Stomach smooth muscle (tissue), 2 donors: ENCODE results near the gene TRHDE.
"Not testable (repeated sequence)": the region's sequence is repeated elsewhere in the genome, so short reads cannot be mapped to it uniquely, and the experiment has no call there.

Experiments
- H3K27ac ChIP-seq: one replicate; pipeline ENCODE4 v1.7.0; 2013; ENCODE audit warnings: mild to moderate bottlenecking, low read length, inconsistent platforms
- H3K27me3 ChIP-seq, 2 donors: one replicate each; pipeline ENCODE4 v1.7.0; 2013; ENCODE audit warnings: low read length in 2 of 2; ENCODE audit not compliant: insufficient read depth in 2 of 2, control insufficient read depth in 1 of 2
- H3K36me3 ChIP-seq, 2 donors: one replicate each; pipeline ENCODE4 v1.7.0; 2013; ENCODE audit warnings: low read length in 2 of 2; ENCODE audit not compliant: control insufficient read depth in 2 of 2, insufficient read depth in 2 of 2
- H3K4me1 ChIP-seq: one replicate; pipeline ENCODE4 v1.7.0; 2013; ENCODE audit warnings: low read length; ENCODE audit not compliant: control insufficient read depth, insufficient read depth
- H3K4me3 ChIP-seq, 2 donors: one replicate each; pipeline ENCODE4 v1.7.0; 2013; ENCODE audit warnings: low read length in 2 of 2
- H3K9ac ChIP-seq, 2 donors: one replicate each; pipeline ENCODE4 v1.7.0; 2013; ENCODE audit warnings: low read length in 2 of 2, mild to moderate bottlenecking in 1 of 2
- H3K9me3 ChIP-seq, 2 donors: one replicate each; pipeline ENCODE4 v1.7.0; 2013; ENCODE audit warnings: low read length in 2 of 2; ENCODE audit not compliant: control insufficient read depth in 2 of 2
- donor health status: healthy.
- donor health status: Pancreatic carcinoma.

Gene TRHDE

GRCh38 chr12:72605975-72606374, 333.8 kb downstream of the TRHDE start:
- no peaks in the 10 kb centered on the region for H3K4me1 ChIP-seq
- H3K27ac ChIP-seq = no peak overlapping the region
- no peak overlapping the region for H3K9ac ChIP-seq
- H3K4me3 ChIP-seq = no peak overlapping the region
- H3K27me3 ChIP-seq = no peaks in the 10 kb centered on the region
- H3K9me3 ChIP-seq = no peaks in the 10 kb centered on the region
- H3K36me3 ChIP-seq = no peaks in the 10 kb centered on the region

GRCh38 chr12:72610342-72610741, 338.2 kb downstream of the TRHDE start:
- H3K9me3 ChIP-seq = no peaks in the 10 kb centered on the region
- H3K36me3 ChIP-seq = no peaks in the 10 kb centered on the region
- no peaks in the 10 kb centered on the region for H3K27me3 ChIP-seq
- no peak overlapping the region for H3K27ac ChIP-seq
- H3K4me1 ChIP-seq = no peaks in the 10 kb centered on the region
- H3K9ac ChIP-seq = no peak overlapping the region
- no peak overlapping the region for H3K4me3 ChIP-seq

DNA sequence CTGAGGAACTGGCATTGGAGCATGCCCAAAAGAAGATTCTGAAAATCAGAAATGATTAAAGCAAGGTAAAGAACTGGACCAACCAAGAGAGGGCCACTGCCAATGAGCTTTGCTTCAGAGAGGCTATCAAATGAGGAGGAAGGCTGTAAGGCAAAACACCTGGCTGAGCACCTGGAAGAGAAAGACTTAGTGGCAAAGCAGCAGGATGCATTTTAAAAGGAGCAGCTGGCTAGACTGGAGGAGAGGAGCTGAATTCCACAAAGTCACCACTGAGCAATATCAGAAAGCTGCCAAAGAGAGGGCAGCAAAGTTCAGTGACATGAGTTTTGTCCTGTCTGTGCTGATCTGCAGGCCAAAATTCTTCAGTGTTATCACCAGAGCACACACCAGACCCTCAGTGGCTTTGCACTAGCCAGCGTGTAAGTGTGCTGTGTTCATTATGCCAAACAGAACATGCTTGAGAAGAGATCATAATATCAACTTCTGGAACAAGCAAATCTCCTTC, 338.7 kb downstream of the TRHDE start:
- Histone ChIP-seq H3K36me3 (no peaks in the 10 kb centered on the region), H3K27ac (no peak overlapping the region), H3K27me3 (no peaks in the 10 kb centered on the region), H3K9me3 (no peaks in the 10 kb centered on the region), H3K4me1 (no peaks in the 10 kb centered on the region), H3K4me3 (no peak overlapping the region), H3K9ac (no peak overlapping the region)

DNA sequence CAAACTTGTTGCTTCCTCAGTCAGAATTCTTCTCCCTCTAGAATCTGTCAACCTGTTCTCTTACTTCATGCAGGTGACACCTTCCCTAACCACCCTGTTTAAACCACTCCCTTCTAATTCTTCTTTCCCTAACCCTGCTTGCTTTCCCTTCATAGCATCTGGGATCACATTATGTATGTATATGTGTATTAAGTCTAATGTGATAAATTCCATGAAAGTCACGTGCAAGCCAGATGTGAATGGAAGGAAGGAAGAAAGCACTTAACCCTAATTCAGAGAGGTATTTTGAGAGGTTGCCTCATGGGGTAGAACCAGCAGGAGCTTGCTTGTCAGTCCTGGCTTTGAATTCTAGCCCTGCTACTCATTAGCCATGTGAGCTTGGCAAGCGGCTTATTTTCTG, 340.0 kb downstream of the TRHDE start:
- H3K9me3 ChIP-seq = no peaks in the 10 kb centered on the region
- H3K27ac ChIP-seq = no peak overlapping the region
- no peak overlapping the region for H3K4me3 ChIP-seq
- H3K4me1 ChIP-seq = no peaks in the 10 kb centered on the region
- no peak overlapping the region for H3K9ac ChIP-seq
- no peaks in the 10 kb centered on the region for H3K36me3 ChIP-seq
- H3K27me3 ChIP-seq = no peaks in the 10 kb centered on the region

DNA sequence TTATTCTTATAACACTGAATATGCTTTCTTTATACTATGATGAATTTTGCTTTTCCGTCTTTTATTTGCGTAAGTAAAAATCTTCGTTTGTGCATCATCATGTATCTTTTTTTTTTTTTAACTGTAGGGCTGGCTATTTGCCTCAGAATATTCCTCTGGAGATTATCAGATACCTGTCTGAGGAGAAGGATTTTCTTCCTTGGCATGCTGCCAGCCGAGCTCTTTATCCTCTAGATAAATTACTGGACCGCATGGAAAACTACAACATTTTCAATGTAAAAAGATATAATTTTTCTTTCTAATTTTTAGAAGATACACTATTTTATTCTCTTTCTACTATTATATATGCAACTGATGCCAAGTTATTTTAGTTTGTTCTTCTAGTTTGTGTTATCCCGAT, 346.6 kb downstream of the TRHDE start:
- Histone ChIP-seq H3K9ac (no peak overlapping the region), H3K4me3 (no peak overlapping the region), H3K27me3 (no peaks in the 10 kb centered on the region), H3K27ac (no peak overlapping the region), H3K36me3 (no peaks in the 10 kb centered on the region), H3K9me3 (no peaks in the 10 kb centered on the region), H3K4me1 (no peaks in the 10 kb centered on the region)

DNA sequence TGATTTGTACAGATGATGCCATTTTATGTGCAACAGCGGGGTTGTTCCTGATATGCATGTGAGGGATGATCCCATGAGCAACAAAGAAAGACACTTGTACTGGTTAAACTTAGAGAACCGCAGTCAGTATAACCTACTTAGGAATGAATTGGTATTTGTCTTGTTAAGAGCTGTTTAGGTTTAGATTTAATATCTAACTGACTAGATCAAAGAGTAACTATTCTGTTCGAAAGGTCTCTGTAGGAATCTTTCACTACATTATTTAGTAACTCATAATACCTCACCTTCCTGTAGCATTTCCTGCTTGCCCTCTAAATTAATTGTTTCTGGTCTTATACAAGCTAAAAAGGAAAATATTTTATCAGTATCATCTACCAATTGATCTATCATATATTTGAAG, 350.4 kb downstream of the TRHDE start:
- no peak overlapping the region for H3K27ac ChIP-seq
- no peak overlapping the region for H3K9ac ChIP-seq
- H3K27me3 ChIP-seq = no peaks in the 10 kb centered on the region
- no peaks in the 10 kb centered on the region for H3K4me1 ChIP-seq
- no peaks in the 10 kb centered on the region for H3K36me3 ChIP-seq
- H3K9me3 ChIP-seq = no peaks in the 10 kb centered on the region
- H3K4me3 ChIP-seq = no peak overlapping the region

GRCh38 chr12:72631926-72632685, 359.9 kb downstream of the TRHDE start:
- H3K4me3 ChIP-seq = no peak overlapping the region
- H3K4me1 ChIP-seq = no peaks in the 10 kb centered on the region
- H3K27ac ChIP-seq = no peak overlapping the region
- H3K9ac ChIP-seq = no peak overlapping the region
- no peaks in the 10 kb centered on the region for H3K36me3 ChIP-seq
- H3K27me3 ChIP-seq = no peaks in the 10 kb centered on the region
- no peaks in the 10 kb centered on the region for H3K9me3 ChIP-seq

DNA sequence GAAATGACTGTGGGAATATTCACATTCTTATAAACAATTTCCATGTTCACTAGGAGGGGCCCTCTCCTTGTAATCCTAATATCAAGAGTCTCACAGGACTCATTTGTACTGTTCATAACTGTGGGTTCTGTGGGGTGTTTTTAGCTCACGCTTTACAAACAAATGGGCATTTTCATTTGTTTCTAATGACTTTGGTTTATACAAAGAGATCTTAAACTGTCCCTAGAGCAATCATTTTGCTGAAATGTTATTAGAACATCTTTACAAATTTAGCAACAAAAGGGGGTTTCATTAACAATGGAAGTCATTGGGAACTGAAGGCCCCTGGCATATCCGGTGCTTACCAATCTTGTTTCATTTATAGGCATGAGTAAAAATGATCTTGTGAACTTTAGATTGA, 370.5 kb downstream of the TRHDE start:
- Histone ChIP-seq H3K9me3 (no peaks in the 10 kb centered on the region), H3K36me3 (no peaks in the 10 kb centered on the region), H3K4me1 (no peaks in the 10 kb centered on the region), H3K27me3 (no peaks in the 10 kb centered on the region), H3K9ac (no peak overlapping the region), H3K27ac (no peak overlapping the region), H3K4me3 (no peak overlapping the region)

DNA sequence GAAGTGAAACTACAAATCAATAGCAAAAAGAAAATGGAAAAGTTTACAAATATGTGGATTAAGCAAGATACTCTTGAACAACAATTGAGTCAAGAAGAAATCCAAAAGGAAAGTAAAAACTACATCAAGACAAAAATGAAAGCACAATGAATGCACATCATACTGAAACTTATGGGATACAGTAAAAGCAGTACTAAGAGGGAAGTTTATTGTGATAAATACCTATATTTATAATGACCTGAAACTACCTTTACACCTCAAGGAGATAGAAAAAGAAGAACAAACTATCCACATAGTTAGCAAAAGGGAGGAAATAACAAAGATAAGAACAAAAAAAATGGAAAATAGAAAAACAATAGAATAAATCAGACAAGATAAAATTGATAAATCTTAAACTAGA, 375.0 kb downstream of the TRHDE start:
- no peaks in the 10 kb centered on the region for H3K4me1 ChIP-seq
- no peaks in the 10 kb centered on the region for H3K27me3 ChIP-seq
- H3K36me3 ChIP-seq = no peaks in the 10 kb centered on the region
- no peak overlapping the region for H3K27ac ChIP-seq
- H3K9ac ChIP-seq = no peak overlapping the region
- no peaks in the 10 kb centered on the region for H3K9me3 ChIP-seq
- no peak overlapping the region for H3K4me3 ChIP-seq

DNA sequence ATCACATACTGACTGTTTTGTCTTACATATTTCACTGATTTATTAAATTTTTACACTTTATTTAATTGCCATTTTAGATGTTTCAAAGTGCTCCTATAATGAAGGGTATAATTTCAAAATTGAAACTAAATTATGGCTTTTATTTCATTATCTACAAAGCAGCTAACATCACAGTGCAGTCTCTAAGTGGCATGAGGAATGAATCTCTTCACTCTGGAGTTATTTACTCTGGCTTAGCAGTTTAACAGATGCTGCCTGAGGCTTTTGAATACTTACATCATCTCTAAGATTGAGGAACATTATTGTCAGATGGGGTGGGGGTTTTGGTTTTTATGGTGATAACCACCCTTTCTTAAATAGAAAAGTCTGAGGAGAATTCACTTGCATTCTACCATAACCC, 386.4 kb downstream of the TRHDE start:
- H3K9ac ChIP-seq = no peak overlapping the region
- no peak overlapping the region for H3K27ac ChIP-seq
- no peaks in the 10 kb centered on the region for H3K9me3 ChIP-seq
- H3K4me1 ChIP-seq = no peaks in the 10 kb centered on the region
- no peak overlapping the region for H3K4me3 ChIP-seq
- no peaks in the 10 kb centered on the region for H3K27me3 ChIP-seq
- H3K36me3 ChIP-seq = no peaks in the 10 kb centered on the region

- not testable (repeated sequence) for H3K36me3 ChIP-seq, H3K4me1 ChIP-seq, H3K27me3 ChIP-seq, H3K9me3 ChIP-seq, H3K9ac ChIP-seq, H3K27ac ChIP-seq, H3K4me3 ChIP-seq
Measured at GRCh38 chr12:72660174-72660573, 388.0 kb downstream of the TRHDE start.
